ENCODE measurements around the gene C19orf67.

Gene C19orf67

DNA sequence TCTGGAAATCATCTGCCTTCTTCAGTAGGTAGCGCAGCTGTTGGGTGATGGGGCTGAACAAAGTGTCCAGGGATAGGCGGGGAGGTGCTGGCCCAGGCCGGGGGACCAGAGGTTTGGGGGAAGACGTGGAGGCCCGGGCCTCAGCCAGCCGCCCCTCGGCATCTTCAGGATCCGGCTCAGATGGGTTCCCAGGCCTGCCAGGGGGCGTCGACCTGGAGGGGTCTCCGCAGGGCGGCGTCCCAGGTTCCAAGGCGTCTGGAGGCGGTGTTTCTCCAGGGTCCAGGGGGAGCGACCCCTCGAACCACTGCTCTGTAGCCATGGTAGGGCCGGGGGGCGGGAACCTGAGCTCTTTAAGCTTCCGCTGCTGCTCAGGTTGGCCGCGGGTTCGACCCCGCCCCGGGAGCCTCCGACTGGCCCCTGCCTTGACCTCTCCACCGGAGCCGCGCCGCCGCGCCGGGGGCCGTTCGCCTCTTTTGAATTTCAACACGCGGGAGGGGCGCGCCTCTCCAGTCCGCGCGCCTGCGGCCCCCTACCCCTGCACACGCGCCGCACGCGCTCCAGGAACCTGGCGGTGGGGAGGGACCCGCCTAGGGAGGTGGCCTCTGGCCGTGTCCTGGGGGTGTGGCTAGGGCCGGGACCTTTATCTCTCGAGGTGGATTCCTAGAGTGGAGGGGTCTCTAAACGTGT is at the start of gene C19orf67:
Gene C19orf67 (minus strand): TSS at position 475 of the 687 bp plus-strand sequence. CDS start 156 bp downstream, at position 319.
- Histone ChIP-seq H2AFZ (no peak within 1 kb of the TSS), H3K9ac (no peak within 1 kb of the TSS), H3K27me3 (ENCODE audit: control insufficient read depth, insufficient read depth, low read length) (no peaks in the 10 kb centered on the region), H3K79me2 (peaks cover 2% of the 10 kb centered on the region), H3K4me1 (peaks cover 2% of the 10 kb centered on the region), H3K27ac (no peak within 1 kb of the TSS), H3K4me3 (ENCODE audit: low read depth, low read length) (no peak within 1 kb of the TSS), H3K9me3 (ENCODE audit: control insufficient read depth, low read length) (no peaks in the 10 kb centered on the region), H3K36me3 (ENCODE audit: control insufficient read depth, insufficient read depth, low read length) (no peaks in the 10 kb centered on the region), H3K4me2 (ENCODE audit: low read length) (no peak within 1 kb of the TSS)
- no peak for TF ChIP-seq CTCF (IDR thresholded peaks at IDR 0.05)

GRCh38 chr19:14135355-14135754 is 49.8 kb upstream of the C19orf67 start:
- no peak overlapping the region for H3K4me3 ChIP-seq (ENCODE audit: low read depth, low read length)
- H3K9ac ChIP-seq = no peak overlapping the region
- TF ChIP-seq CTCF (IDR thresholded peaks at IDR 0.05) = no peak
- no peaks in the 10 kb centered on the region for H3K9me3 ChIP-seq (ENCODE audit: control insufficient read depth, low read length)
- no peaks in the 10 kb centered on the region for H3K79me2 ChIP-seq
- H3K36me3 ChIP-seq (ENCODE audit: control insufficient read depth, insufficient read depth, low read length) = no peaks in the 10 kb centered on the region
- no peak overlapping the region for H2AFZ ChIP-seq
- H3K27ac ChIP-seq = no peak overlapping the region
- H3K27me3 ChIP-seq (ENCODE audit: control insufficient read depth, insufficient read depth, low read length) = no peaks in the 10 kb centered on the region
- no peaks in the 10 kb centered on the region for H3K4me1 ChIP-seq
- no peak overlapping the region for H3K4me2 ChIP-seq (ENCODE audit: low read length)

- Histone ChIP-seq H3K4me3 (ENCODE audit: low read depth, low read length) (no peak overlapping the region), H3K9me3 (ENCODE audit: control insufficient read depth, low read length) (no peaks in the 10 kb centered on the region), H3K9ac (no peak overlapping the region), H3K27ac (no peak overlapping the region), H3K27me3 (ENCODE audit: control insufficient read depth, insufficient read depth, low read length) (no peaks in the 10 kb centered on the region), H3K79me2 (no peaks in the 10 kb centered on the region), H3K4me2 (ENCODE audit: low read length) (no peak overlapping the region), H3K4me1 (peaks cover 2% of the 10 kb centered on the region), H2AFZ (no peak overlapping the region), H3K36me3 (ENCODE audit: control insufficient read depth, insufficient read depth, low read length) (no peaks in the 10 kb centered on the region)
- TF ChIP-seq CTCF (IDR thresholded peaks at IDR 0.05) = no peak
Observed at GRCh38 chr19:14127929-14128509, 42.4 kb upstream of the C19orf67 start.

- no peak for TF ChIP-seq CTCF (IDR thresholded peaks at IDR 0.05)
Observed at GRCh38 chr19:14127176-14127575, 41.6 kb upstream of the C19orf67 start.

GRCh38 chr19:14122924-14123323 is 37.3 kb upstream of the C19orf67 start:
- Histone ChIP-seq H3K9ac (no peak overlapping the region), H3K4me1 (peaks cover 27% of the 10 kb centered on the region), H3K4me3 (ENCODE audit: low read depth, low read length) (no peak overlapping the region), H2AFZ (no peak overlapping the region), H3K27me3 (ENCODE audit: control insufficient read depth, insufficient read depth, low read length) (no peaks in the 10 kb centered on the region), H3K4me2 (ENCODE audit: low read length) (no peak overlapping the region), H3K9me3 (ENCODE audit: control insufficient read depth, low read length) (no peaks in the 10 kb centered on the region), H3K36me3 (ENCODE audit: control insufficient read depth, insufficient read depth, low read length) (no peaks in the 10 kb centered on the region), H3K79me2 (no peaks in the 10 kb centered on the region), H3K27ac (no peak overlapping the region)
- no peak for TF ChIP-seq CTCF (IDR thresholded peaks at IDR 0.05)

More at GRCh38 chr19:14127176-14127575, 41.6 kb upstream of the C19orf67 start:
- Histone ChIP-seq H3K27me3 (ENCODE audit: control insufficient read depth, insufficient read depth, low read length) (no peaks in the 10 kb centered on the region), H3K4me2 (ENCODE audit: low read length) (no peak overlapping the region), H3K9me3 (ENCODE audit: control insufficient read depth, low read length) (no peaks in the 10 kb centered on the region), H3K27ac (no peak overlapping the region), H2AFZ (no peak overlapping the region), H3K4me3 (ENCODE audit: low read depth, low read length) (no peak overlapping the region), H3K4me1 (peaks cover 2% of the 10 kb centered on the region), H3K9ac (no peak overlapping the region), H3K79me2 (no peaks in the 10 kb centered on the region), H3K36me3 (ENCODE audit: control insufficient read depth, insufficient read depth, low read length) (no peaks in the 10 kb centered on the region)
